GM18861 (cell line): ENCODE measurements around the gene MRPS9.

Experiments used
- ATAC-seq: cut with Tn5 transposase; IDR thresholded peaks from one replicate; pipeline ENCODE4 v1.9.1; 2021; ENCODE audit not compliant: unreplicated experiment

The MRPS9 gene

GRCh38 chr2:105037572-105038382, at the start of gene MRPS9:
MRPS9 (plus strand) TSS chr2:105038069; CDS start chr2:105038093, 24 bp downstream.
- ATAC-seq = peak; percentile 99

GRCh38 chr2:105005181-105005951, 32.5 kb upstream of the MRPS9 start:
- no peak for ATAC-seq

GRCh38 chr2:105007367-105007766, 30.5 kb upstream of the MRPS9 start:
- no peak for ATAC-seq

- no peak for ATAC-seq
Observed at GRCh38 chr2:105032476-105032875, 5.4 kb upstream of the MRPS9 start.

- ATAC-seq = no peak
Observed at GRCh38 chr2:105034170-105034569, 3.7 kb upstream of the MRPS9 start.

- ATAC-seq = no peak
Observed at GRCh38 chr2:105038383-105039061, 653 bp downstream of the MRPS9 start.

- no peak for ATAC-seq
Observed at GRCh38 chr2:105039559-105039958, 1.7 kb downstream of the MRPS9 start.

GRCh38 chr2:105042189-105042588, 4.3 kb downstream of the MRPS9 start:
- no peak for ATAC-seq

GRCh38 chr2:105052773-105053172, 14.9 kb downstream of the MRPS9 start:
- no peak for ATAC-seq

GRCh38 chr2:105055613-105056012, 17.7 kb downstream of the MRPS9 start:
- ATAC-seq = no peak

- ATAC-seq = no peak
Observed at GRCh38 chr2:105056245-105056644, 18.4 kb downstream of the MRPS9 start.

GRCh38 chr2:105057005-105057404, 19.1 kb downstream of the MRPS9 start:
- ATAC-seq = peak; percentile 72

GRCh38 chr2:105061560-105061959, 23.7 kb downstream of the MRPS9 start:
- ATAC-seq = no peak

- no peak for ATAC-seq
Observed at GRCh38 chr2:105062158-105062557, 24.3 kb downstream of the MRPS9 start.

GRCh38 chr2:105068387-105068786, 30.5 kb downstream of the MRPS9 start:
- ATAC-seq = no peak

GRCh38 chr2:105068875-105069274, 31.0 kb downstream of the MRPS9 start:
- no peak for ATAC-seq

- ATAC-seq = no peak
Observed at GRCh38 chr2:105070010-105070865, 32.4 kb downstream of the MRPS9 start.

GRCh38 chr2:105071379-105071778, 33.5 kb downstream of the MRPS9 start:
- ATAC-seq = no peak

GRCh38 chr2:105072039-105072438, 34.2 kb downstream of the MRPS9 start:
- peak; percentile 74 for ATAC-seq

GRCh38 chr2:105073591-105073990, 35.7 kb downstream of the MRPS9 start:
- no peak for ATAC-seq

GRCh38 chr2:105076121-105076520, 38.3 kb downstream of the MRPS9 start:
- no peak for ATAC-seq
